ENCODE measurements around the gene CD320. TPM values are rescaled to one million over a fixed set of nuclear protein-coding genes. Genes with fewer than 3 reads are reported as not detected.
A peak's percentile ranks its signal among the peaks of the same experiment; 100 is the strongest.
"Not testable (repeated sequence)": the region's sequence is repeated elsewhere in the genome, so short reads cannot be mapped to it uniquely, and the experiment has no call there.

Gene CD320
- total and polyA plus RNA-seq, 3 experiments from 2014 or later = 58.6 to 97.6 (median 93.7) TPM

DNA sequence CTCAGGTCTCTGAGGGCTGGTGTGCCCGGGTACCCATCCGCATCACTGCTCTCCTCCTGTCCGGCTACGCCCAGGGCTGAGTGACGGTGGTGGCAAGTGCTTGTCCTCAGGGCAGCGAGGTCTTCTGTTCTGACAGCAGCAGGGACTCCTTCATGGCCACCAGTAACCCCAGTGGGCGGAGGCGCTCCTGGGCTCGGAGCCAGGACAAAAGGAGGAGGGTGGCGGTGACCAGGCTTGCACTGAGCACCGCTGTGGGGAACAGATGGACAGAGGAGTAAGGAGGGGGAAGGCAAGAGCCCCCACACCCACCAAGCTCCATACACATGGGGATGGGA is 5.8 kb downstream of the CD320 start:
- H3K4me1 ChIP-seq (ENCODE audit: insufficient read depth, low read length) = peaks cover 13% of the 10 kb centered on the region
- Mint-ChIP-seq H3K36me3 (peaks cover 0 to 17% (median 0%) of the 10 kb centered on the region in 3 donors), H3K27ac (no peak overlapping the region), H3K4me1 (peaks cover 13 to 18% (median 16%) of the 10 kb centered on the region in 3 donors), H3K4me3 (no peak overlapping the region), H3K9me3 (no peaks in the 10 kb centered on the region), H3K27me3 (no peaks in the 10 kb centered on the region)
- DNase-seq = peak in 1 of 5 donors; percentile 17
- no peak overlapping the region for H3K4me3 ChIP-seq (ENCODE audit: low read length)
- ChIA-PET CTCF (interaction anchor here (0.6 kb wide), 1 partner anchor 1103 kb away, joined by 3 read pairs; no protein-coding TSS in a partner anchor), POLR2A (no interaction called here)
- no peaks in the 10 kb centered on the region for H3K36me3 ChIP-seq (ENCODE audit: insufficient read depth, low read length)
- no peak overlapping the region for H3K27ac ChIP-seq (ENCODE audit: low read depth, low read length)
- no peaks in the 10 kb centered on the region for H3K27me3 ChIP-seq (ENCODE audit: insufficient read depth, low read length, poor library complexity, severe bottlenecking)
- no peaks in the 10 kb centered on the region for H3K9me3 ChIP-seq (ENCODE audit: low read length)

- H3K9me3 Mint-ChIP-seq; H3K4me1 Mint-ChIP-seq; H3K36me3 Mint-ChIP-seq; CTCF ChIA-PET; H3K4me1 ChIP-seq (ENCODE audit: insufficient read depth, low read length); DNase-seq; H3K36me3 ChIP-seq (ENCODE audit: insufficient read depth, low read length); H3K27ac ChIP-seq (ENCODE audit: low read depth, low read length); H3K4me3 ChIP-seq (ENCODE audit: low read length); H3K27me3 Mint-ChIP-seq; H3K4me3 Mint-ChIP-seq; H3K9me3 ChIP-seq (ENCODE audit: low read length); H3K27ac Mint-ChIP-seq; H3K27me3 ChIP-seq (ENCODE audit: insufficient read depth, low read length, poor library complexity, severe bottlenecking); POLR2A ChIA-PET: not testable (repeated sequence)
These were observed 16.8 kb downstream of the CD320 start for GRCh38 chr19:8291337-8291736.

DNA sequence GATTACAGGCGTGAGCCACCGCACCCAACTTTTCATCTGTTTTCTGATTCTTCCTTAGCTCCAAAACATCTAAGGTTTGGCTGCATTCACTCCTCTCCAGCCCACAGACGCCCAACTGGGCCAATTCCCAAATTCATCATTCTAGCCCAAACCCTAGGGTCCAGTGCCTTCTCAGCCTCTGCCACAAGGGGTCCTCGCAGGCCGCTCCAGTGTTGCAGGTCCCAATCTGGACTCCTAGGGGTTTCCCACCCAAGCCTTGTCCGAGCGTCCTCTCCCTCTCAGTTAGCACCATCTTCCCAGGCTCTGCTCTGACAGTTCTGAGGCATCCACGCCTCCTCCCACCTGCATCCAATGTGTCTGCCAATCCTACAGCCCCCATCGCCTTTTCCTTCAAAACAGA is 31.6 kb downstream of the CD320 start:
- H3K27ac Mint-ChIP-seq; H3K4me1 ChIP-seq (ENCODE audit: insufficient read depth, low read length); H3K27me3 Mint-ChIP-seq; H3K36me3 ChIP-seq (ENCODE audit: insufficient read depth, low read length); POLR2A ChIA-PET; H3K27me3 ChIP-seq (ENCODE audit: insufficient read depth, low read length, poor library complexity, severe bottlenecking); H3K9me3 ChIP-seq (ENCODE audit: low read length); H3K4me1 Mint-ChIP-seq; H3K9me3 Mint-ChIP-seq; H3K36me3 Mint-ChIP-seq; H3K4me3 ChIP-seq (ENCODE audit: low read length); DNase-seq; CTCF ChIA-PET; H3K4me3 Mint-ChIP-seq; H3K27ac ChIP-seq (ENCODE audit: low read depth, low read length): not testable (repeated sequence)

DNA sequence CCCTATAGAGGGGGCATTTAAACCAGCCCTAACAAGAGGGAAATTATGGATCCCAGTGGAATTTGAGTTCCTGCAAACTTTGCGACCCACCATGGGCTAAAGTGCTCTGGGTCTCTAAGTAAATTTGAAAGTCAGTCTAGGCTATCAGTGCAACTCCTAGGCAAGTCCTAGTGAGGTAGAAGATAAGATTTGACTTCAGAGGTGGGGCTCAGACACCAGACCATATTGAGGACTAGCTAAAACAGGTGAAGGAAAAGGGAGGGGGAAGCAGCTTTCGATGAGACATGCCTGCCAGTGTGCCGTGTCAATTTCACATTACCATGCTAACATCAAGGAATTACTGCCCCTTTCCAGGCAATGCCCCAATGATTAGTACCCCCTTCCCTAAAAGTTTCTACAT is 38.4 kb downstream of the CD320 start:
- no peaks in the 10 kb centered on the region for H3K36me3 ChIP-seq (ENCODE audit: insufficient read depth, low read length)
- ChIA-PET POLR2A (interaction anchor here (1.1 kb wide), 1 partner anchor 51 kb away, joined by 4 read pairs; the partner anchor contains the start of genes NDUFA7 and RPS28), CTCF (interaction anchor here (1.8 to 3.0 kb wide), 2 partner anchors 13 to 84 kb away, joined by 10 read pairs; no protein-coding TSS in a partner anchor)
- peak overlapping the region; percentile 79 for H3K4me3 ChIP-seq (ENCODE audit: low read length)
- H3K27ac ChIP-seq (ENCODE audit: low read depth, low read length) = peak overlapping the region; percentile 63
- H3K27me3 Mint-ChIP-seq = no peaks in the 10 kb centered on the region
- peaks cover 0 to 10% (median 0%) of the 10 kb centered on the region in 3 donors for H3K36me3 Mint-ChIP-seq
- H3K4me1 Mint-ChIP-seq = peaks cover 12 to 20% (median 17%) of the 10 kb centered on the region in 3 donors
- no peaks in the 10 kb centered on the region for H3K9me3 Mint-ChIP-seq
- peak overlapping the region; percentile 91 to 99 (median 94) for H3K4me3 Mint-ChIP-seq
- H3K27ac Mint-ChIP-seq = peak overlapping the region; percentile 93 to 98 (median 96)
- no peak for DNase-seq
- peaks cover 7% of the 10 kb centered on the region for H3K4me1 ChIP-seq (ENCODE audit: insufficient read depth, low read length)
- H3K27me3 ChIP-seq (ENCODE audit: insufficient read depth, low read length, poor library complexity, severe bottlenecking) = no peaks in the 10 kb centered on the region
- H3K9me3 ChIP-seq (ENCODE audit: low read length) = no peaks in the 10 kb centered on the region

DNA sequence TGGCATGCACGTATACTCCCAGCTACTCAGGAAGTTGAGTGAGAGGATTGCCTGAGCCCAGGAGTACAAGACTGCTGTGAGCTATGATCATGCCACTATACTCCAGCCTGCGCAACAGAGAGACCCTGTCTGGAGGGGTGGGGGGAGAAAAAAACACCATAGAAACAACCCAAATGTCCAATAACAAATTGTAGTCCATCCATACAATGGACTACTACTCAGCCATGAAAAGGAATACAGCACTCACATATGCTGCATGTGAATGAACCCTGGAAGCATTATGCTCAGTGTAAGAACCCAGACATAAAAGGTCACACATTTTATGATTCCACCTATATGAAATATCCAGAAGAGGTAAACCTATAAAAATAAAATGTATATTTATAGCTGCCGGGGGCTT is 42.3 kb downstream of the CD320 start:
- Histone ChIP-seq H3K4me1 (ENCODE audit: insufficient read depth, low read length) (peaks cover 7% of the 10 kb centered on the region), H3K27ac (ENCODE audit: low read depth, low read length) (no peak overlapping the region), H3K9me3 (ENCODE audit: low read length) (no peaks in the 10 kb centered on the region), H3K4me3 (ENCODE audit: low read length) (no peak overlapping the region), H3K36me3 (ENCODE audit: insufficient read depth, low read length) (no peaks in the 10 kb centered on the region), H3K27me3 (ENCODE audit: insufficient read depth, low read length, poor library complexity, severe bottlenecking) (no peaks in the 10 kb centered on the region)
- POLR2A ChIA-PET = interaction anchor here (0.7 kb wide), 1 partner anchor 9 kb away, joined by 4 read pairs; no protein-coding TSS in a partner anchor
- CTCF ChIA-PET = no interaction called here
- Mint-ChIP-seq H3K4me3 (peak overlapping the region in 1 of 7 donors; percentile 67), H3K36me3 (peaks cover 0 to 14% (median 0%) of the 10 kb centered on the region in 3 donors), H3K9me3 (no peaks in the 10 kb centered on the region), H3K4me1 (peaks cover 12 to 23% (median 17%) of the 10 kb centered on the region in 3 donors), H3K27me3 (no peaks in the 10 kb centered on the region), H3K27ac (no peak overlapping the region)
- DNase-seq = no peak

GRCh38 chr19:8264248-8264647 is 43.9 kb downstream of the CD320 start:
- DNase-seq, POLR2A ChIA-PET: not testable (repeated sequence)
- peak overlapping the region in 1 of 8 donors; percentile 54 for H3K27ac Mint-ChIP-seq

GRCh38 chr19:8262431-8262830 is 45.7 kb downstream of the CD320 start:
- H3K4me1 ChIP-seq (ENCODE audit: insufficient read depth, low read length) = no peaks in the 10 kb centered on the region
- Mint-ChIP-seq H3K36me3 (peaks cover 0 to 28% (median 2%) of the 10 kb centered on the region in 3 donors), H3K9me3 (no peaks in the 10 kb centered on the region), H3K27ac (no peak overlapping the region), H3K27me3 (no peaks in the 10 kb centered on the region), H3K4me1 (peaks cover 1 to 14% (median 4%) of the 10 kb centered on the region in 3 donors), H3K4me3 (no peak overlapping the region)
- no peak overlapping the region for H3K27ac ChIP-seq (ENCODE audit: low read depth, low read length)
- no peaks in the 10 kb centered on the region for H3K9me3 ChIP-seq (ENCODE audit: low read length)
- H3K36me3 ChIP-seq (ENCODE audit: insufficient read depth, low read length) = no peaks in the 10 kb centered on the region
- no peak overlapping the region for H3K4me3 ChIP-seq (ENCODE audit: low read length)
- POLR2A ChIA-PET = no interaction called here
- CTCF ChIA-PET = interaction anchor here (1.2 kb wide), 1 partner anchor 110 kb away, joined by 3 read pairs; no protein-coding TSS in a partner anchor
- no peak for DNase-seq
- H3K27me3 ChIP-seq (ENCODE audit: insufficient read depth, low read length, poor library complexity, severe bottlenecking) = no peaks in the 10 kb centered on the region

More at GRCh38 chr19:8264248-8264647, 43.9 kb downstream of the CD320 start:
- H3K4me3 Mint-ChIP-seq; H3K36me3 ChIP-seq (ENCODE audit: insufficient read depth, low read length); H3K4me1 ChIP-seq (ENCODE audit: insufficient read depth, low read length); H3K27me3 Mint-ChIP-seq; H3K27ac ChIP-seq (ENCODE audit: low read depth, low read length); H3K27me3 ChIP-seq (ENCODE audit: insufficient read depth, low read length, poor library complexity, severe bottlenecking); H3K9me3 Mint-ChIP-seq; H3K9me3 ChIP-seq (ENCODE audit: low read length); H3K4me3 ChIP-seq (ENCODE audit: low read length): not testable (repeated sequence)
- peaks cover 8 to 21% (median 9%) of the 10 kb centered on the region in 3 donors for H3K4me1 Mint-ChIP-seq
- CTCF ChIA-PET = interaction anchor here (1.2 kb wide), 2 partner anchors 8 to 11 kb away, joined by 3 read pairs; no protein-coding TSS in a partner anchor
- peaks cover 0 to 21% (median 0%) of the 10 kb centered on the region in 3 donors for H3K36me3 Mint-ChIP-seq

GRCh38 chr19:8261881-8262280 is 46.3 kb downstream of the CD320 start:
- Histone ChIP-seq H3K9me3 (ENCODE audit: low read length) (no peaks in the 10 kb centered on the region), H3K27ac (ENCODE audit: low read depth, low read length) (no peak overlapping the region), H3K4me1 (ENCODE audit: insufficient read depth, low read length) (no peaks in the 10 kb centered on the region), H3K27me3 (ENCODE audit: insufficient read depth, low read length, poor library complexity, severe bottlenecking) (no peaks in the 10 kb centered on the region), H3K4me3 (ENCODE audit: low read length) (no peak overlapping the region), H3K36me3 (ENCODE audit: insufficient read depth, low read length) (no peaks in the 10 kb centered on the region)
- Mint-ChIP-seq H3K4me1 (peaks cover 1 to 19% (median 4%) of the 10 kb centered on the region in 3 donors), H3K36me3 (peaks cover 0 to 34% (median 2%) of the 10 kb centered on the region in 3 donors), H3K27ac (no peak overlapping the region), H3K4me3 (no peak overlapping the region), H3K27me3 (no peaks in the 10 kb centered on the region), H3K9me3 (no peaks in the 10 kb centered on the region)
- CTCF ChIA-PET = interaction anchor here (0.7 to 1.2 kb wide), 2 partner anchors 8 to 109 kb away, joined by 3 read pairs; no protein-coding TSS in a partner anchor
- no peak for DNase-seq
- POLR2A ChIA-PET = no interaction called here

Measured in CD8-positive, alpha-beta memory T cell (primary cell).